ENCODE data around the gene SLK.

Gene SLK

GRCh38 chr10:104029521-104029860 is 62.6 kb downstream of the SLK start:
- H3K36me3 ChIP-seq (ENCODE audit: control insufficient read depth, insufficient read depth, low read length) = peaks cover 5% of the 10 kb centered on the region
- no peak overlapping the region for H3K9ac ChIP-seq (ENCODE audit: low read length)
- H3K27me3 ChIP-seq (ENCODE audit: control insufficient read depth, insufficient read depth, low read length) = no peaks in the 10 kb centered on the region
- H3K4me1 ChIP-seq (ENCODE audit: control insufficient read depth, insufficient read depth, low read length) = no peaks in the 10 kb centered on the region
- H3K27ac ChIP-seq (ENCODE audit: low read depth, low read length) = no peak overlapping the region
- no peak overlapping the region for H3K4me3 ChIP-seq (ENCODE audit: low read length)

- Histone ChIP-seq H3K4me1 (ENCODE audit: control insufficient read depth, insufficient read depth, low read length) (no peaks in the 10 kb centered on the region), H3K27ac (ENCODE audit: low read depth, low read length) (no peak overlapping the region), H3K9ac (ENCODE audit: low read length) (no peak overlapping the region), H3K27me3 (ENCODE audit: control insufficient read depth, insufficient read depth, low read length) (no peaks in the 10 kb centered on the region), H3K4me3 (ENCODE audit: low read length) (no peak overlapping the region), H3K36me3 (ENCODE audit: control insufficient read depth, insufficient read depth, low read length) (peaks cover 3% of the 10 kb centered on the region)
Measured at GRCh38 chr10:104031631-104032030, 64.7 kb downstream of the SLK start.

GRCh38 chr10:104032144-104032775 is 65.3 kb downstream of the SLK start:
- H3K4me3 ChIP-seq (ENCODE audit: low read length) = no peak overlapping the region
- H3K9ac ChIP-seq (ENCODE audit: low read length) = no peak overlapping the region
- H3K27me3 ChIP-seq (ENCODE audit: control insufficient read depth, insufficient read depth, low read length) = no peaks in the 10 kb centered on the region
- H3K36me3 ChIP-seq (ENCODE audit: control insufficient read depth, insufficient read depth, low read length) = peaks cover 3% of the 10 kb centered on the region
- H3K27ac ChIP-seq (ENCODE audit: low read depth, low read length) = no peak overlapping the region
- H3K4me1 ChIP-seq (ENCODE audit: control insufficient read depth, insufficient read depth, low read length) = no peaks in the 10 kb centered on the region

- Histone ChIP-seq H3K27me3 (ENCODE audit: control insufficient read depth, insufficient read depth, low read length) (no peaks in the 10 kb centered on the region), H3K4me1 (ENCODE audit: control insufficient read depth, insufficient read depth, low read length) (no peaks in the 10 kb centered on the region), H3K4me3 (ENCODE audit: low read length) (no peak overlapping the region), H3K9ac (ENCODE audit: low read length) (no peak overlapping the region), H3K27ac (ENCODE audit: low read depth, low read length) (no peak overlapping the region), H3K36me3 (ENCODE audit: control insufficient read depth, insufficient read depth, low read length) (peaks cover 3% of the 10 kb centered on the region)
Measured at GRCh38 chr10:104033401-104033930, 66.5 kb downstream of the SLK start.

GRCh38 chr10:104033966-104034365 is 67.0 kb downstream of the SLK start:
- Histone ChIP-seq H3K9ac (ENCODE audit: low read length) (no peak overlapping the region), H3K4me1 (ENCODE audit: control insufficient read depth, insufficient read depth, low read length) (no peaks in the 10 kb centered on the region), H3K36me3 (ENCODE audit: control insufficient read depth, insufficient read depth, low read length) (peaks cover 3% of the 10 kb centered on the region), H3K27ac (ENCODE audit: low read depth, low read length) (no peak overlapping the region), H3K4me3 (ENCODE audit: low read length) (no peak overlapping the region), H3K27me3 (ENCODE audit: control insufficient read depth, insufficient read depth, low read length) (no peaks in the 10 kb centered on the region)

GRCh38 chr10:104034401-104035193 is 67.7 kb downstream of the SLK start:
- no peak overlapping the region for H3K9ac ChIP-seq (ENCODE audit: low read length)

GRCh38 chr10:104035194-104036068 is 68.5 kb downstream of the SLK start:
- Histone ChIP-seq H3K36me3 (ENCODE audit: control insufficient read depth, insufficient read depth, low read length) (peaks cover 3% of the 10 kb centered on the region), H3K4me1 (ENCODE audit: control insufficient read depth, insufficient read depth, low read length) (no peaks in the 10 kb centered on the region), H3K27me3 (ENCODE audit: control insufficient read depth, insufficient read depth, low read length) (no peaks in the 10 kb centered on the region), H3K27ac (ENCODE audit: low read depth, low read length) (no peak overlapping the region), H3K4me3 (ENCODE audit: low read length) (no peak overlapping the region), H3K9ac (ENCODE audit: low read length) (no peak overlapping the region)

More at GRCh38 chr10:104034401-104035193, 67.7 kb downstream of the SLK start:
- no peaks in the 10 kb centered on the region for H3K4me1 ChIP-seq (ENCODE audit: control insufficient read depth, insufficient read depth, low read length)
- H3K27ac ChIP-seq (ENCODE audit: low read depth, low read length) = no peak overlapping the region
- no peaks in the 10 kb centered on the region for H3K27me3 ChIP-seq (ENCODE audit: control insufficient read depth, insufficient read depth, low read length)
- H3K36me3 ChIP-seq (ENCODE audit: control insufficient read depth, insufficient read depth, low read length) = peaks cover 3% of the 10 kb centered on the region
- no peak overlapping the region for H3K4me3 ChIP-seq (ENCODE audit: low read length)

GRCh38 chr10:104036069-104036384 is 69.1 kb downstream of the SLK start:
- Histone ChIP-seq H3K4me1 (ENCODE audit: control insufficient read depth, insufficient read depth, low read length) (no peaks in the 10 kb centered on the region), H3K36me3 (ENCODE audit: control insufficient read depth, insufficient read depth, low read length) (peaks cover 3% of the 10 kb centered on the region), H3K27ac (ENCODE audit: low read depth, low read length) (no peak overlapping the region), H3K4me3 (ENCODE audit: low read length) (no peak overlapping the region), H3K27me3 (ENCODE audit: control insufficient read depth, insufficient read depth, low read length) (no peaks in the 10 kb centered on the region), H3K9ac (ENCODE audit: low read length) (no peak overlapping the region)

- Histone ChIP-seq H3K27me3 (ENCODE audit: control insufficient read depth, insufficient read depth, low read length) (no peaks in the 10 kb centered on the region), H3K4me3 (ENCODE audit: low read length) (no peak overlapping the region), H3K9ac (ENCODE audit: low read length) (no peak overlapping the region), H3K36me3 (ENCODE audit: control insufficient read depth, insufficient read depth, low read length) (peaks cover 3% of the 10 kb centered on the region), H3K4me1 (ENCODE audit: control insufficient read depth, insufficient read depth, low read length) (no peaks in the 10 kb centered on the region), H3K27ac (ENCODE audit: low read depth, low read length) (no peak overlapping the region)
Measured at GRCh38 chr10:104036518-104037260, 69.7 kb downstream of the SLK start.

GRCh38 chr10:104037261-104037951 is 70.5 kb downstream of the SLK start:
- Histone ChIP-seq H3K4me3 (ENCODE audit: low read length) (no peak overlapping the region), H3K27me3 (ENCODE audit: control insufficient read depth, insufficient read depth, low read length) (no peaks in the 10 kb centered on the region), H3K36me3 (ENCODE audit: control insufficient read depth, insufficient read depth, low read length) (no peaks in the 10 kb centered on the region), H3K4me1 (ENCODE audit: control insufficient read depth, insufficient read depth, low read length) (no peaks in the 10 kb centered on the region), H3K27ac (ENCODE audit: low read depth, low read length) (no peak overlapping the region), H3K9ac (ENCODE audit: low read length) (no peak overlapping the region)

GRCh38 chr10:104038537-104038936 is 71.6 kb downstream of the SLK start:
- Histone ChIP-seq H3K4me1 (ENCODE audit: control insufficient read depth, insufficient read depth, low read length) (no peaks in the 10 kb centered on the region), H3K4me3 (ENCODE audit: low read length) (no peak overlapping the region), H3K36me3 (ENCODE audit: control insufficient read depth, insufficient read depth, low read length) (no peaks in the 10 kb centered on the region), H3K27ac (ENCODE audit: low read depth, low read length) (no peak overlapping the region), H3K9ac (ENCODE audit: low read length) (no peak overlapping the region), H3K27me3 (ENCODE audit: control insufficient read depth, insufficient read depth, low read length) (no peaks in the 10 kb centered on the region)
